ENCODE data around the gene SERGEF.

SERGEF gene

GRCh38 chr11:17779861-17780594 lies 232.8 kb downstream of the SERGEF start:
- no peak for DNase-seq

- DNase-seq = no peak
These were observed 233.6 kb downstream of the SERGEF start for GRCh38 chr11:17778956-17779860.

- DNase-seq = no peak
These were observed 234.5 kb downstream of the SERGEF start for GRCh38 chr11:17778352-17778751.

GRCh38 chr11:17777738-17778091 lies 235.1 kb downstream of the SERGEF start:
- no peak for DNase-seq

GRCh38 chr11:17777086-17777737 lies 235.6 kb downstream of the SERGEF start:
- DNase-seq = no peak

- no peak for DNase-seq
These were observed 236.5 kb downstream of the SERGEF start for GRCh38 chr11:17776212-17776875.

GRCh38 chr11:17775507-17776211 lies 237.2 kb downstream of the SERGEF start:
- no peak for DNase-seq

- no peak for DNase-seq
These were observed 237.9 kb downstream of the SERGEF start for GRCh38 chr11:17775035-17775348.

GRCh38 chr11:17774232-17775034 lies 238.4 kb downstream of the SERGEF start:
- no peak for DNase-seq

- DNase-seq = no peak
These were observed 239.2 kb downstream of the SERGEF start for GRCh38 chr11:17773674-17774073.

- DNase-seq = no peak
These were observed 239.9 kb downstream of the SERGEF start for GRCh38 chr11:17772704-17773600.

GRCh38 chr11:17771841-17772401 lies 240.9 kb downstream of the SERGEF start:
- DNase-seq = no peak

- DNase-seq = no peak
These were observed 241.4 kb downstream of the SERGEF start for GRCh38 chr11:17771415-17771814.

- no peak for DNase-seq
These were observed 241.9 kb downstream of the SERGEF start for GRCh38 chr11:17770917-17771316.

GRCh38 chr11:17770048-17770652 lies 242.7 kb downstream of the SERGEF start:
- no peak for DNase-seq

GRCh38 chr11:17769218-17769617 lies 243.6 kb downstream of the SERGEF start:
- DNase-seq = no peak

GRCh38 chr11:17768547-17768946 lies 244.3 kb downstream of the SERGEF start:
- no peak for DNase-seq

- no peak for DNase-seq
These were observed 244.9 kb downstream of the SERGEF start for GRCh38 chr11:17767914-17768313.

GRCh38 chr11:17767301-17767885 lies 245.5 kb downstream of the SERGEF start:
- no peak for DNase-seq

Measured in activated CD4-positive, alpha-beta T cell treated with anti-CD3 and anti-CD28 coated beads, Interleukin-2, amount 50 U/mL, for 1 hour (primary cell).